Measurements from ENCODE around the gene TMA7. TPM values are rescaled to one million over a fixed set of nuclear protein-coding genes. Genes with fewer than 3 reads are reported as not detected.

Gene TMA7
- 33.0 and 39.7 TPM in 2 replicates for total RNA-seq (2011; cell fraction: chromatin; rRNA removed; ENCODE audit: low replicate concordance)
- total RNA-seq (2011; cell fraction: nucleolus; rRNA removed): 42.8 and 52.5 TPM in 2 replicates
- 61.4 and 82.2 TPM in 2 replicates for total RNA-seq (2011; cell fraction: nucleoplasm; rRNA removed)
- total RNA-seq (2014; rRNA removed) (587 and 775 TPM in 2 replicates), total RNA-seq (2014; rRNA removed; fragmentation: Illumina TruSeq; extraction: Trizol) (389 and 394 TPM in 2 replicates), total RNA-seq (2015; rRNA removed; fragmentation: Illumina TruSeq; extraction: Trizol) (476 and 486 TPM in 2 replicates), total RNA-seq (2021) (201 and 209 TPM in 2 replicates), polyA plus RNA-seq (2011; rRNA removed) (160 and 232 TPM in 2 replicates), polyA plus RNA-seq (2014; fragmentation: Illumina TruSeq; extraction: Trizol) (318 and 361 TPM in 2 replicates), polyA plus RNA-seq (2014; fragmentation: Nextera tagmentation; extraction: Ambion mirVana) (100 to 1,000 TPM; 835 to 942 TPM), polyA plus RNA-seq (2014; rRNA removed) (810 and 1,003 TPM in 2 replicates), polyA minus RNA-seq (2011; rRNA and poly(A)+ RNA removed) (32.1 and 43.5 TPM in 2 replicates), Bru-seq, nascent RNA (percentile 96 among the genes with signal in this experiment), BruChase-seq, experiment 1, labeled RNA remaining after a 2-hour chase (percentile 95 among the genes with signal in this experiment), BruChase-seq, experiment 2, labeled RNA remaining after a 6-hour chase (percentile 91 among the genes with signal in this experiment)
- polyA plus RNA-seq (2011; cell fraction: cytosol; rRNA removed): 25.9 and 86.1 TPM in 2 replicates
- polyA plus RNA-seq (2011; cell fraction: nucleus; rRNA removed): 42.3 and 57.7 TPM in 2 replicates
- 188 and 520 TPM in 2 replicates for polyA plus RNA-seq (2012)
- polyA minus RNA-seq (2011; cell fraction: cytosol; rRNA and poly(A)+ RNA removed): 17.8 and 24.1 TPM in 2 replicates
- polyA minus RNA-seq (2011; cell fraction: nucleus; rRNA and poly(A)+ RNA removed): 19.9 and 32.4 TPM in 2 replicates
- long read RNA-seq, experiment 1, transcript TMA7-201 (4 exons, 561 nt): major isoform, 838 of 988 reads
- long read RNA-seq, experiment 1, transcript TMA7-202 (3 exons, 619 nt): minor isoform, 34 of 988 reads
- long read RNA-seq, experiment 1, partial matches to known transcripts: 58 of 988 reads
- long read RNA-seq, experiment 1, other reads (novel, unspliced or antisense): 58 of 988 reads
- long read RNA-seq, experiment 2, transcript TMA7-202 (3 exons, 619 nt): minor isoform, 48 of 153 reads
- long read RNA-seq, experiment 2, transcript TMA7-201 (4 exons, 561 nt): major isoform, 93 of 153 reads
- long read RNA-seq, experiment 2, partial matches to known transcripts: 8 of 153 reads
- long read RNA-seq, experiment 2, other reads (novel, unspliced or antisense): 4 of 153 reads
- long read RNA-seq, experiment 3, transcript TMA7-201 (4 exons, 561 nt): major isoform, 332 of 387 reads
- long read RNA-seq, experiment 3, transcript TMA7-202 (3 exons, 619 nt): minor isoform, 25 of 387 reads
- long read RNA-seq, experiment 3, partial matches to known transcripts: 0 of 387 reads
- long read RNA-seq, experiment 3, other reads (novel, unspliced or antisense): 30 of 387 reads

DNA sequence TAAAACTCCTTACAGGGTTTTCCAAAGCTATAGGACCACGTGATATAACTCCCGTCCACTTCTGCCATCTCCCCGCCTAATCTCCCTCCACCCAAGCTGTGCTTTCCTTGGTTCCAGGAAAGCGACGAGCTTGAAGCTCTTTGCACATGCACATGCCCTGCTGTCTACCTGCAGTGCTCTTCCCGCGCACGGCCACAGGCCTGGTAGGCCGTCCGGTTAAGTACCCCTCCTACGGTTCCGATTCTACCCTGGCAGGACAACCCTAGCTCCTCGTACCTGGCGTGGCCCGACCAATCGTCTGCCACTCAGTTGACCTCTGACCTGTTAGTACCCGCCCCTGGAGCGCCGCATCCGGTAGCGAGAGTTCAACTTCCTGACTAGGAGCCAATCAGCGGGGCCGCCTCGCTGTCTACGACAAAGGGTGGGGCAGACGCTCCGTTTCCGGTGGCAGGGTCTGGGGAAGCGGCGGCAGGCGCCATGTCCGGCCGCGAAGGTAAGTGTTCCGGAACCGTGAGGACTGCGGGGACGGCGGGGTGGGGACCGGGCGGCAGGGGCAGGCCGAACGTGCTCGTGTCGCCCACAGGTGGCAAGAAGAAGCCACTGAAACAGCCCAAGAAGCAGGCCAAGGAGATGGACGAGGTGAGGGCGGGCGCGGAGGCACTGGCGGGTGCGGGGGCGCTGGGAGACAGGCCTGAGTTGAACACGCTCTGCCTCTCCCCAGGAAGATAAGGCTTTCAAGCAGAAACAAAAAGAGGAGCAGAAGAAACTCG lies at the start of gene TMA7, which contains the start of gene CCDC51:
Gene TMA7 (plus strand): TSS at position 438 of the 770 bp plus-strand sequence. CDS start 40 bp downstream, at position 478.
Gene CCDC51 (minus strand): TSS at position 300 of the 770 bp plus-strand sequence. CDS start 4,991 bp downstream, outside the sequence.
- in situ Hi-C loops (cut with MboI): loop anchor here (5.0 to 10.0 kb wide), 4 partner anchors 38 to 245 kb away; no protein-coding TSS in a partner anchor
- H2AFZ ChIP-seq (ENCODE audit: low read depth, low read length): peak within 1 kb of the TSS; percentile 83
- peak within 1 kb of the TSS; percentile 89 for H3K4me3 ChIP-seq
- ATAC-seq (peak; percentile 97), DNase-seq (ENCODE audit: extremely low read depth in 1 of 4, low spot score in 3 of 4) (peak; percentile 91 to 97 (median 94)), FAIRE-seq (peak; percentile 96)
- no peaks in the 10 kb centered on the region for H3K9me3 ChIP-seq (replicated peaks; ENCODE audit: control insufficient read depth, insufficient read depth, low read depth, low read length)
- POLR2A ChIA-PET: interaction anchor here (0.6 to 1.6 kb wide), 14 partner anchors 15 to 1334 kb away, joined by 3 to 6 read pairs (median 4); partner anchors contain the start of gene IP6K2
- peak within 1 kb of the TSS; percentile 91 to 94 for H3K9ac ChIP-seq (ENCODE audit: insufficient read depth in 1 of 2, low read depth in 2 of 2, low read length in 2 of 2)
- intact Hi-C loops (cut with micrococcal nuclease): no loop called here
- no peaks in the 10 kb centered on the region for H4K20me1 ChIP-seq (replicated peaks; ENCODE audit: control insufficient read depth, insufficient read depth, low read length)
- H3K27me3 ChIP-seq (ENCODE audit: control insufficient read depth in 2 of 2, insufficient read depth in 2 of 2, low read length in 2 of 2): no peaks in the 10 kb centered on the region; a peak in 1 of 5 replicates
- H3K36me3 ChIP-seq (ENCODE audit: control insufficient read depth, insufficient read depth, low read length): peaks cover 27% of the 10 kb centered on the region; the same call in 2 of the 3 replicates
- BruUV-seq (replicated peaks): no TSS peak
- peaks cover 40% of the 10 kb centered on the region for H3K79me2 ChIP-seq (ENCODE audit: control insufficient read depth, insufficient read depth, low read length)
- peak within 1 kb of the TSS; percentile 79 for H3K27ac ChIP-seq (ENCODE audit: extremely low read depth, low read depth, low read length)
- CTCF ChIA-PET (ENCODE audit: low intra/inter-chr PET ratio): interaction anchor here (1.3 kb wide), 1 partner anchor 167 kb away, joined by 4 read pairs; no protein-coding TSS in a partner anchor
- peaks cover 10% of the 10 kb centered on the region in 2 experiments; a peak in 4 of 5 replicates for H3K4me1 ChIP-seq (replicated peaks in 1 of 2; ENCODE audit: control insufficient read depth in 2 of 2, insufficient read depth in 2 of 2, low read length in 2 of 2)
- H3K9me1 ChIP-seq (ENCODE audit: control insufficient read depth, insufficient read depth, low read length): peaks cover 6% of the 10 kb centered on the region
- peak within 1 kb of the TSS; percentile 96 for H3K4me2 ChIP-seq (ENCODE audit: insufficient read depth, low read length)
- 1% methylated on average over 28 of the region's 54 CpGs for WGBS (ENCODE audit: insufficient coverage, low coverage, missing lambda C conversion rate)
- no peak for TF ChIP-seq ZNF444 (CRISPR knock-in tag; IDR thresholded peaks at IDR 0.05)
- TF ChIP-seq, protein P1, sequence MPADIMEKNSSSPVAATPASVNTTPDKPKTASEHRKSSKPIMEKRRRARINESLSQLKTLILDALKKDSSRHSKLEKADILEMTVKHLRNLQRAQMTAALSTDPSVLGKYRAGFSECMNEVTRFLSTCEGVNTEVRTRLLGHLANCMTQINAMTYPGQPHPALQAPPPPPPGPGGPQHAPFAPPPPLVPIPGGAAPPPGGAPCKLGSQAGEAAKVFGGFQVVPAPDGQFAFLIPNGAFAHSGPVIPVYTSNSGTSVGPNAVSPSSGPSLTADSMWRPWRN (IDR thresholded peaks at IDR 0.05; ENCODE audit: low read depth): no peak
- no peak for TF ChIP-seq U2AF1 (optimal IDR thresholded peaks at IDR 0.05; ENCODE audit: low read depth, low read length)
- no peak for TF ChIP-seq DMBX1 (CRISPR knock-in tag; IDR thresholded peaks at IDR 0.05; ENCODE audit: borderline replicate concordance)
- no peak for TF ChIP-seq CCNT2 (IDR thresholded peaks at IDR 0.05; ENCODE audit: borderline replicate concordance, extremely low read depth, insufficient read length, low read depth, low read length)
- no peak for TF ChIP-seq PHB2 (IDR thresholded peaks at IDR 0.05; ENCODE audit: low read depth)
- TF ChIP-seq BRD4 (IDR thresholded peaks at IDR 0.05): 0 out of 2 replicates have a peak, but pooled peaks have one; percentile 40
- TF ChIP-seq HOXB6 (CRISPR knock-in tag; IDR thresholded peaks at IDR 0.05; ENCODE audit: borderline replicate concordance): no peak
- TF ChIP-seq FOS (IDR thresholded peaks at IDR 0.05; ENCODE audit: extremely low read depth, insufficient read length): peak; percentile 65
- TF ChIP-seq, protein P2, sequence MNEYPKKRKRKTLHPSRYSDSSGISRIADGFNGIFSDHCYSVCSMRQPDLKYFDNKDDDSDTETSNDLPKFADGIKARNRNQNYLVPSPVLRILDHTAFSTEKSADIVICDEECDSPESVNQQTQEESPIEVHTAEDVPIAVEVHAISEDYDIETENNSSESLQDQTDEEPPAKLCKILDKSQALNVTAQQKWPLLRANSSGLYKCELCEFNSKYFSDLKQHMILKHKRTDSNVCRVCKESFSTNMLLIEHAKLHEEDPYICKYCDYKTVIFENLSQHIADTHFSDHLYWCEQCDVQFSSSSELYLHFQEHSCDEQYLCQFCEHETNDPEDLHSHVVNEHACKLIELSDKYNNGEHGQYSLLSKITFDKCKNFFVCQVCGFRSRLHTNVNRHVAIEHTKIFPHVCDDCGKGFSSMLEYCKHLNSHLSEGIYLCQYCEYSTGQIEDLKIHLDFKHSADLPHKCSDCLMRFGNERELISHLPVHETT (CRISPR knock-in tag; conservative IDR thresholded peaks at IDR 0.05 in 1 of 2, IDR thresholded peaks at IDR 0.05 in 1 of 2): peak in 1 of 2 experiments; percentile 78; a peak in 2 of 4 replicates

Measured in K562 (cell line).